ENCODE measurements around the gene CDHR3. TPM values are rescaled to one million over a fixed set of nuclear protein-coding genes. Genes with fewer than 3 reads are reported as not detected.

CDHR3 gene
- total and polyA plus RNA-seq, 10 of the 15 experiments (the other 5 are each of a cell fraction or from before 2014, with no cell fraction given), result 0.06 to 0.11 TPM; not detected in 8

- ChIA-PET POLR2A (no interaction called here), RAD21 (ENCODE audit: unreplicated experiment) (no interaction called here), SMC1A (ENCODE audit: uncharacterized antibody, unreplicated experiment) (interaction anchor here (1.0 to 2.6 kb wide), 2 partner anchors 11 to 241 kb away, joined by 3 to 8 read pairs; no protein-coding TSS in a partner anchor), CTCF (no interaction called here)
- H3K4me3 ChIP-seq, result no peak overlapping the region
- no peak overlapping the region for H3K4me2 ChIP-seq (ENCODE audit: control insufficient read depth, insufficient read depth)
- H3K79me2 ChIP-seq (ENCODE audit: control insufficient read depth, insufficient read depth, low read length), result no peaks in the 10 kb centered on the region
- no peak for FAIRE-seq
- no peaks in the 10 kb centered on the region for H3K4me1 ChIP-seq (ENCODE audit: control insufficient read depth, insufficient read depth, low read length)
- no peak for ATAC-seq
- TF ChIP-seq CREM (IDR thresholded peaks at IDR 0.05; ENCODE audit: low read depth) (no peak), USF1 (IDR thresholded peaks at IDR 0.05; ENCODE audit: borderline replicate concordance, extremely low read length, insufficient read depth, low read depth, low read length) (no peak), SUPT20H (IDR thresholded peaks at IDR 0.05; ENCODE audit: borderline replicate concordance, control insufficient read depth, low read depth, low read length) (no peak), ZNF217 (IDR thresholded peaks at IDR 0.05) (no peak), CEBPB (IDR thresholded peaks at IDR 0.05; ENCODE audit: borderline replicate concordance in 1 of 2, low read depth in 2 of 2, low read length in 2 of 2) (no peak), NFXL1 (IDR thresholded peaks at IDR 0.05; ENCODE audit: borderline replicate concordance) (no peak), SRF (IDR thresholded peaks at IDR 0.05; ENCODE audit: low read depth in 2 of 2, low read length in 2 of 2) (no peak), MTA2 (IDR thresholded peaks at IDR 0.05; ENCODE audit: low read depth) (no peak), CBFB (IDR thresholded peaks at IDR 0.05; ENCODE audit: low read depth) (no peak), BCL11A (IDR thresholded peaks at IDR 0.05; ENCODE audit: low read depth, low read length) (no peak), SREBF1 (IDR thresholded peaks at IDR 0.05; ENCODE audit: low read length) (no peak), RAD21 (IDR thresholded peaks at IDR 0.05; ENCODE audit: insufficient read depth, low read depth, low read length) (no peak), CBX3 (IDR thresholded peaks at IDR 0.05; ENCODE audit: borderline replicate concordance, low read depth) (no peak), IKZF2 (IDR thresholded peaks at IDR 0.05) (no peak), POLR2A (IDR thresholded peaks at IDR 0.05; ENCODE audit: low read depth, low read length) (no peak), GATAD2B (conservative IDR thresholded peaks at IDR 0.05; ENCODE audit: low read depth) (no peak), NR2F1 (conservative IDR thresholded peaks at IDR 0.05) (no peak)
- no peaks in the 10 kb centered on the region for H4K20me1 ChIP-seq (ENCODE audit: control insufficient read depth, insufficient read depth)
- no peaks in the 10 kb centered on the region for H3K36me3 ChIP-seq (ENCODE audit: control insufficient read depth in 2 of 2, insufficient read depth in 2 of 2, low read length in 1 of 2)
- H3K9ac ChIP-seq (ENCODE audit: control insufficient read depth, insufficient read depth, low read length), result no peak overlapping the region
- H3K27ac ChIP-seq (ENCODE audit: control insufficient read depth, insufficient read depth), result no peak overlapping the region
- H2AFZ ChIP-seq (ENCODE audit: control insufficient read depth, low read depth, low read length), result no peak overlapping the region
- intact Hi-C loops (cut with micrococcal nuclease; ENCODE audit: unreplicated experiment), result loop anchor here (10.0 kb wide), 1 partner anchor 347 kb away; no protein-coding TSS in a partner anchor
- no peaks in the 10 kb centered on the region; the same call in 2 of the 3 replicates for H3K9me3 ChIP-seq (replicated peaks; ENCODE audit: control insufficient read depth, insufficient read depth, low read length)
- no peak for DNase-seq (ENCODE audit: low read depth, low spot score)
- 0% methylated on average over 1 of the region's 1 CpG for WGBS (ENCODE audit: insufficient coverage, insufficient replicate concordance, low lambda C conversion rate, missing lambda C conversion rate)
- BruUV-seq (replicated peaks), result no TSS peak
- peaks cover 0 to 3% of the 10 kb centered on the region in 2 experiments; a peak in 1 of 4 replicates for H3K27me3 ChIP-seq (replicated peaks in 1 of 2; ENCODE audit: control insufficient read depth in 2 of 2, insufficient read depth in 2 of 2, low read length in 1 of 2)
- in situ Hi-C loops (cut with MboI), result no loop called here
Observed at GRCh38 chr7:106001886-106002285, 38.8 kb downstream of the CDHR3 start.

All from GM12878 (cell line).